Epithelial cell of proximal tubule (primary cell): ENCODE data around the gene HIVEP3. TPM values are rescaled to one million over a fixed set of nuclear protein-coding genes. Genes with fewer than 3 reads are reported as not detected.
A peak's percentile ranks its signal among the peaks of the same experiment; 100 is the strongest.

Source experiments
- DNase-seq: peaks from one replicate; pipeline ENCODE4 v3.0.0-alpha.2; 2011; ENCODE audit warnings: low read depth
- H3K4me3 ChIP-seq: 2 replicates; pipeline ENCODE4 v1.5.1; 2011; ENCODE audit warnings: low read depth, mild to moderate bottlenecking, low read length
- CTCF ChIP-seq: conservative IDR thresholded peaks from 2 replicates; pipeline ENCODE4 v1.5.1; 2012; ENCODE audit warnings: low read depth, mild to moderate bottlenecking, low read length
- total RNA-seq: library from RNA; depleted of rRNA; stranded (reverse); fragments of >200 nt; gene quantifications from 2 replicates; pipeline ENCODE4 v1.2.3, GENCODE V29; 2015

Gene HIVEP3
- total RNA-seq, 1 donor from 2014 or later, result 3.9 TPM

GRCh38 chr1:41665962-41666917, 252.5 kb downstream of the HIVEP3 start:
- H3K4me3 ChIP-seq, result no peak overlapping the region
- no peak for DNase-seq
- TF ChIP-seq CTCF, result no peak

- DNase-seq, result peak; percentile 69
- no peak overlapping the region for H3K4me3 ChIP-seq
- no peak for TF ChIP-seq CTCF
These were observed 253.7 kb downstream of the HIVEP3 start for GRCh38 chr1:41664861-41665640.

GRCh38 chr1:41663671-41664400, 254.9 kb downstream of the HIVEP3 start:
- TF ChIP-seq CTCF, result no peak
- DNase-seq, result no peak
- H3K4me3 ChIP-seq, result no peak overlapping the region

DNA sequence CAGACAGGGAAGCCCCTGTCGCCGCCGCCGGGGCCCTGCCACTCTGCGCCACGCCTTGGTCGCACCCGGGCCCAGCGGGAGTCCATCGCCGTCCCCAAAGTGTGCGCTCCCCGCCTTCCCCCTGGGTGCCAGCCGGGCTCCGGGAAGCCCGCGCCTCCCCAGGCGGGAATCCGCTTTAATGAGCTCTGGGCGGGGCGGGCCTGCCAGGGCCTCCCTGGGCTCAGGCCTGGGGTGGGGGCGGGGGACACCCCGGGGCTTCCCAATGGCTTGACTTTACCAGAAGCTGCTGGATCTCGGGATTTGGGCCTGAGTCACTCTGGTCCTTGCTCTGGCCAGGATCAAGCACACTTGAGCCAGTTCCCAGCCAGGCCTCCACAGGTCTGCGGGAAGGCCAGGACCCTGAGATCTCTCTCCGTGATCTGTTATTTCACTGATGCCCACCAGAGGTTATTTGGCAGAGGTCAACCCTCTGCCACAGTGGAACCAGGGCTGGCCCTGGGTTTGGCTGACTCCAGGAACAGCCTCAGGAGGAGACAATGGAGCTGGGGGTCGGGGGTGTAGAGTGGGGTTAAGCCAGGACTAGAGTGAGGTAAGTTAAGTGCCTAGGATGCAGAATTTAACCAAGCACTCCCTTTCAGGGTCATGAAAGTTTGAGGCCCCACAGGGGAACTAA, 255.8 kb downstream of the HIVEP3 start:
- DNase-seq, result no peak
- no peak for TF ChIP-seq CTCF

DNA sequence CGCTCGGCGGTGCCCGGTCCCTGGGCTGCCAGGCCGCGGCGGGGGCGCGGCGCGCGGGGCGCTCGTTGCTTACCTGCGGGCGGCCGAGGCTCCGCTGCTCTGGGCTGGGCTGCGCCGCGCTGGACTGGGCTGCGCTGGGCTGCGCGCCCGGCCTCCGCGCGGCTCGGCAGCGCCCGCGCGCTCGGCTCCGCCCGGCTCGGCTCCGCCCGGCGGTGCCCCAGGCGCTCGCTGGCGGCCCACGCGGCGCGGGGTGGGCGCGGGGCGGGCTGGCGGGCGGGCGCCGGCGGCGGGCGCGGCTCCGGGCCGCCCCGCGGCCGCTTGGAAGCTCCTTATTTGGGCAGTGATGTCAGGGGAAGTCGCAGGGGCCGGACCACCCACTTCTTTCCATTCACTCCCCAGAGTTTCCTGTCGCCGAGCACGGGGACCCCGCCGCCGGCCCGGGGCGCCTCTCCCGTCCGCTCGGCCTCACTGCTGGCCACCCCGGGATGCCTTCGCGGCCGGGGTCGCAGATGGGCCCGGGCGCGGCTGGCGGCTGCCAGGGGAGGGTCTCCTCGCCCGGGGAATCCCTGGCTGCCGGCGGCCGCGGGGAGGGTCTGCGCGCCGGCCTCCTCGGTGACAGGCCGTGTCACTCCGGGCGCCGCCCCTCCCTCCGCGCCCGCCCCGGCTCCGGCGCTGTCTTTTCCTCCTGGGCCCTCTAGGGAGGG, 256.5 kb downstream of the HIVEP3 start:
- DNase-seq, result no peak
- H3K4me3 ChIP-seq, result peak overlapping the region; percentile 59
- TF ChIP-seq CTCF, result no peak

More for the DNA sequence above, 255.8 kb downstream of the HIVEP3 start:
- peak overlapping the region; percentile 55 for H3K4me3 ChIP-seq

GRCh38 chr1:41661428-41662060, 257.2 kb downstream of the HIVEP3 start:
- TF ChIP-seq CTCF, result no peak
- no peak for DNase-seq
- H3K4me3 ChIP-seq, result peak overlapping the region; percentile 59
